Activated CD4-positive, alpha-beta memory T cell treated with anti-CD3 and anti-CD28 coated beads, Interleukin-2, amount 10 ng/mL, durations not matched to agents 7 days and 5 days (primary cell): ENCODE measurements around the gene VWA2. TPM values are rescaled to one million over a fixed set of nuclear protein-coding genes. Genes with fewer than 3 reads are reported as not detected.

Experiments used
- CTCF ChIA-PET: fragments of 350-600 bp; sonication (Branson Sonifier 250); formaldehyde crosslinking; loops from one replicate; lab custom pipeline; 2021; ENCODE audit warnings: antibody characterized with exemption, inconsistent platforms; lab: Charles Lee
- POLR2A ChIA-PET: fragments of 350-600 bp; sonication (Branson Sonifier 250); formaldehyde crosslinking; loops from one replicate; lab custom pipeline; 2021; ENCODE audit warnings: antibody characterized with exemption; lab: Charles Lee
- DNase-seq: peaks from one replicate; pipeline ENCODE4 v3.0.0-alpha.2; 2020
- H3K27ac Mint-ChIP-seq: one replicate; pipeline ENCODE4 v1.8.0; 2021; ENCODE audit warnings: mild to moderate bottlenecking, mixed read lengths
- H3K27me3 Mint-ChIP-seq: one replicate; pipeline ENCODE4 v1.8.0; 2021; ENCODE audit warnings: mixed read lengths
- H3K36me3 Mint-ChIP-seq: one replicate; pipeline ENCODE4 v1.8.0; 2021; ENCODE audit warnings: low read depth, mixed read lengths
- H3K4me1 Mint-ChIP-seq: one replicate; pipeline ENCODE4 v1.8.0; 2021; ENCODE audit warnings: mixed read lengths
- H3K4me3 Mint-ChIP-seq: one replicate; pipeline ENCODE4 v1.8.0; 2021; ENCODE audit warnings: mild to moderate bottlenecking, mixed read lengths
- H3K9me3 Mint-ChIP-seq: one replicate; pipeline ENCODE4 v1.8.0; 2021; ENCODE audit warnings: mixed read lengths
- total RNA-seq, 2 experiments: library from RNA; stranded (reverse); gene quantifications; one replicate each; pipeline ENCODE4 v1.2.3, GENCODE V29; 2021

The VWA2 gene
- total RNA-seq, 2 experiments from 2014 or later = not detected

DNA sequence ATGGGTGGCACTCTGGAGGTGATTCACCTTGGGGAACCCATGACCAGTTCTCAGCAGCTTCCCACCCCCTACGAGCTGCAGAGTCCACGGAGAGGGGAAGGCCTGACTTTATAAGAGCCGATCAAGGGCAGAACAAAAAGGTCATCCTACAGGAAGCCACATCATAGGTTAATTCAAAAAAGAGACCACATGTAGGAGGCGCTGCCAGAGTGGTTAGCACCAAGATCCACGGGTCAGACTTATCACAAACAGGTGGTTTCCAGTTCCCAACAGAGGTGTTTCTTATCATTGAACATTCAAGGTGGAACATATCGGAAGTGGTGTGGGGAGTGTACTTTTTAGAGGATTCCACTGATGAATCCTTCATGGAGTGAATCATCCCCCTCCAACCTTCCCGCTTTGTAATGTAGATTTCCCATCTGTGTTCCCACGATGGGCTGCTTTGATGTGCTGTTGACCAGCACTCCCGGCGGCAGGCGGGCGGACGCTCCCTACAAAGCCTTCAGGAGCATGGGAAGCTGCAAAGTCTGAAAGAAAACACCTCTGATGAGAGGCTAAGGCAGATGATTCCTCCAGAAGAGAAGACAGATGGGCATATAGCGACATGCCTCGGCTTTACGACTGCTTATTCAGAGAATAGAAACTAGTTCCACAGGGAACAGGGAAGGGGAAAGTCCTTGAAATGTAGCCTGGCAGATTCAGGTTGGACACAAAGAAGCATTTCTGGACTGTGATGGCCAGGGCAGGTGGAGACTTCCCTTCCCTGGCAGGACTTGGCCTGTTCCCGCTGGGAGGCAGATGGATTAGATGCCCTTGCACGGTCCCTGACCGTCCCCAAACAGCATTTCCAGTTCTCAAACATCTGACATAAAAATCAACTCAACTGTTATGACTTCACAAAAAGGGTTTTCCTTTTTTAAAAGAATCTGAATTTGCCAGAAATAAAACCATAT lies 98.7 kb downstream of the VWA2 start:
- H3K9me3 Mint-ChIP-seq = no peaks in the 10 kb centered on the region
- ChIA-PET POLR2A (no interaction called here), CTCF (no interaction called here)
- H3K27me3 Mint-ChIP-seq = peaks cover 8% of the 10 kb centered on the region
- H3K27ac Mint-ChIP-seq = no peak overlapping the region
- no peak for DNase-seq
- no peak overlapping the region for H3K4me3 Mint-ChIP-seq
- H3K36me3 Mint-ChIP-seq = no peaks in the 10 kb centered on the region
- peaks cover 25% of the 10 kb centered on the region for H3K4me1 Mint-ChIP-seq

DNA sequence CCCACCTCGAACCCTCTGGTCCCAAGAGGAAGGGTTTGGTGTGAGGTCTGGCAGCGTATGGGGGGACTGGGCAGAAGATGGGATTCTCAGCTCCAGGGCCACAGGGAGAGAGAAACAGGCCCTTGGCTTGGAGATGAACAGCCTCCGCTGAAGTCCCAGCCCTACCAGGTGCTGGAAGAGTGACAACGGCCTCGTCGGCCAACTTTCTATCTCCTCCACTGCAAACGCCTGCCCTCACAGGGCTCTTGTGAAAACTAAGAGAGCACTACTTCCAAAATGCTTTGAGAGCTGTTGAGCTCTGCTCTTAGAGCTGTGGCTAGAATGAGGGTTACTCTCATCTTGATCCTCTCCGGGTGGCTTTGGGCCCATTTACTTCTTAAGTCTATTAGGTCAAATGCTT lies 101.8 kb downstream of the VWA2 start:
- POLR2A ChIA-PET = no interaction called here
- CTCF ChIA-PET = interaction anchor here (1.6 kb wide), 1 partner anchor 37 kb away, joined by 5 read pairs; no protein-coding TSS in a partner anchor
- Mint-ChIP-seq H3K4me1 (peaks cover 16% of the 10 kb centered on the region), H3K4me3 (no peak overlapping the region), H3K9me3 (no peaks in the 10 kb centered on the region), H3K36me3 (no peaks in the 10 kb centered on the region), H3K27me3 (peaks cover 8% of the 10 kb centered on the region), H3K27ac (no peak overlapping the region)
- DNase-seq = no peak

Other genes starting within 250 kb of the VWA2 start
- under 1 TPM; 0.20 TPM for gene ADRB1, start 195.4 kb upstream of the VWA2 start, total RNA-seq
- 10 to 100 TPM; 20.0 to 22.2 TPM for gene CCDC186, start 65.1 kb upstream of the VWA2 start, total RNA-seq
- under 1 TPM; 0.35 to 0.40 TPM for gene TDRD1, start 59.9 kb upstream of the VWA2 start, total RNA-seq
- gene AFAP1L2, start 165.2 kb downstream of the VWA2 start, total RNA-seq = 1 to 10 TPM; 1.5 to 1.9 TPM